Skeletal muscle tissue (tissue), 4 donors: ENCODE measurements around the gene TCHHL1. TPM values are rescaled to one million over a fixed set of nuclear protein-coding genes. Genes with fewer than 3 reads are reported as not detected.

Experiments
- H3K27ac ChIP-seq: one replicate; pipeline ENCODE4 v1.7.0; 2013; ENCODE audit warnings: mild to moderate bottlenecking, low read depth, low read length, inconsistent platforms
- H3K27me3 ChIP-seq, 3 donors: one replicate each; pipeline ENCODE4 v1.7.0; 2013; ENCODE audit warnings: low read length in 3 of 3; ENCODE audit not compliant: control insufficient read depth in 3 of 3, insufficient read depth in 3 of 3
- H3K36me3 ChIP-seq, 3 donors: one replicate each; pipeline ENCODE4 v1.7.0; 2013; ENCODE audit warnings: low read length in 3 of 3; ENCODE audit not compliant: control insufficient read depth in 3 of 3, insufficient read depth in 3 of 3
- H3K4me1 ChIP-seq, 3 donors: one replicate each; pipeline ENCODE4 v1.7.0; 2013; ENCODE audit warnings: low read length in 3 of 3, mild to moderate bottlenecking in 3 of 3; ENCODE audit not compliant: control insufficient read depth in 3 of 3, insufficient read depth in 3 of 3
- H3K4me3 ChIP-seq, 3 donors: one replicate each; pipeline ENCODE4 v1.7.0; 2013; ENCODE audit warnings: low read length in 3 of 3
- H3K9ac ChIP-seq, 3 donors: one replicate each; pipeline ENCODE4 v1.7.0; 2013; ENCODE audit warnings: low read length in 3 of 3, mild to moderate bottlenecking in 3 of 3, moderate library complexity in 2 of 3, low read depth in 1 of 3
- H3K9me3 ChIP-seq, 3 donors: one replicate each; pipeline ENCODE4 v1.7.0; 2013; ENCODE audit warnings: low read length in 3 of 3; ENCODE audit not compliant: control insufficient read depth in 3 of 3
- total RNA-seq: library from RNA; depleted of rRNA; stranded (reverse); fragments of >200 nt; gene quantifications from one replicate; pipeline ENCODE4 v1.2.3, GENCODE V29; 2014
- donor health status: Osteomylitis.

TCHHL1 gene
- total RNA-seq, 1 donor from 2014 or later: not detected

GRCh38 chr1:152044386-152044785 lies 44.5 kb downstream of the TCHHL1 start:
- H3K27ac ChIP-seq: no peak overlapping the region

GRCh38 chr1:152043870-152044269 lies 45.0 kb downstream of the TCHHL1 start:
- Histone ChIP-seq H3K9ac (no peak overlapping the region), H3K4me1 (peaks cover 13 to 15% (median 13%) of the 10 kb centered on the region in 3 donors), H3K27me3 (peaks cover 0 to 14% (median 3%) of the 10 kb centered on the region in 3 donors), H3K27ac (no peak overlapping the region), H3K4me3 (no peak overlapping the region), H3K36me3 (no peaks in the 10 kb centered on the region), H3K9me3 (no peaks in the 10 kb centered on the region)

More at GRCh38 chr1:152044386-152044785, 44.5 kb downstream of the TCHHL1 start:
- Histone ChIP-seq H3K9ac (no peak overlapping the region), H3K27me3 (peaks cover 0 to 14% (median 3%) of the 10 kb centered on the region in 3 donors), H3K36me3 (no peaks in the 10 kb centered on the region), H3K4me3 (no peak overlapping the region), H3K4me1 (peaks cover 13 to 15% (median 13%) of the 10 kb centered on the region in 3 donors), H3K9me3 (no peaks in the 10 kb centered on the region)

- H3K4me1 ChIP-seq: no peaks in the 10 kb centered on the region
- peaks cover 1 to 14% (median 3%) of the 10 kb centered on the region in 3 donors for H3K27me3 ChIP-seq
- H3K9ac ChIP-seq: no peak overlapping the region
- H3K27ac ChIP-seq: no peak overlapping the region
- no peaks in the 10 kb centered on the region for H3K9me3 ChIP-seq
- no peak overlapping the region for H3K4me3 ChIP-seq
- no peaks in the 10 kb centered on the region for H3K36me3 ChIP-seq
These were observed 46.8 kb downstream of the TCHHL1 start for GRCh38 chr1:152042030-152042429.

GRCh38 chr1:152039886-152040285 lies 49.0 kb downstream of the TCHHL1 start:
- no peaks in the 10 kb centered on the region for H3K36me3 ChIP-seq
- H3K4me1 ChIP-seq: peaks cover 3 to 16% (median 7%) of the 10 kb centered on the region in 3 donors
- H3K27ac ChIP-seq: no peak overlapping the region
- H3K4me3 ChIP-seq: no peak overlapping the region
- peaks cover 3 to 14% (median 10%) of the 10 kb centered on the region in 3 donors for H3K27me3 ChIP-seq
- H3K9ac ChIP-seq: no peak overlapping the region
- H3K9me3 ChIP-seq: no peaks in the 10 kb centered on the region

- Histone ChIP-seq H3K9me3 (no peaks in the 10 kb centered on the region), H3K27ac (no peak overlapping the region), H3K4me1 (peaks cover 6 to 21% (median 10%) of the 10 kb centered on the region in 3 donors), H3K36me3 (no peaks in the 10 kb centered on the region), H3K4me3 (no peak overlapping the region), H3K9ac (no peak overlapping the region), H3K27me3 (peaks cover 3 to 14% (median 10%) of the 10 kb centered on the region in 3 donors)
These were observed 49.4 kb downstream of the TCHHL1 start for GRCh38 chr1:152039461-152039860.

- Histone ChIP-seq H3K27ac (no peak overlapping the region), H3K27me3 (peaks cover 3 to 14% (median 10%) of the 10 kb centered on the region in 3 donors), H3K4me3 (no peak overlapping the region), H3K4me1 (peaks cover 10 to 24% (median 11%) of the 10 kb centered on the region in 3 donors), H3K36me3 (no peaks in the 10 kb centered on the region), H3K9me3 (no peaks in the 10 kb centered on the region), H3K9ac (no peak overlapping the region)
These were observed 50.0 kb downstream of the TCHHL1 start for GRCh38 chr1:152038871-152039270.

DNA sequence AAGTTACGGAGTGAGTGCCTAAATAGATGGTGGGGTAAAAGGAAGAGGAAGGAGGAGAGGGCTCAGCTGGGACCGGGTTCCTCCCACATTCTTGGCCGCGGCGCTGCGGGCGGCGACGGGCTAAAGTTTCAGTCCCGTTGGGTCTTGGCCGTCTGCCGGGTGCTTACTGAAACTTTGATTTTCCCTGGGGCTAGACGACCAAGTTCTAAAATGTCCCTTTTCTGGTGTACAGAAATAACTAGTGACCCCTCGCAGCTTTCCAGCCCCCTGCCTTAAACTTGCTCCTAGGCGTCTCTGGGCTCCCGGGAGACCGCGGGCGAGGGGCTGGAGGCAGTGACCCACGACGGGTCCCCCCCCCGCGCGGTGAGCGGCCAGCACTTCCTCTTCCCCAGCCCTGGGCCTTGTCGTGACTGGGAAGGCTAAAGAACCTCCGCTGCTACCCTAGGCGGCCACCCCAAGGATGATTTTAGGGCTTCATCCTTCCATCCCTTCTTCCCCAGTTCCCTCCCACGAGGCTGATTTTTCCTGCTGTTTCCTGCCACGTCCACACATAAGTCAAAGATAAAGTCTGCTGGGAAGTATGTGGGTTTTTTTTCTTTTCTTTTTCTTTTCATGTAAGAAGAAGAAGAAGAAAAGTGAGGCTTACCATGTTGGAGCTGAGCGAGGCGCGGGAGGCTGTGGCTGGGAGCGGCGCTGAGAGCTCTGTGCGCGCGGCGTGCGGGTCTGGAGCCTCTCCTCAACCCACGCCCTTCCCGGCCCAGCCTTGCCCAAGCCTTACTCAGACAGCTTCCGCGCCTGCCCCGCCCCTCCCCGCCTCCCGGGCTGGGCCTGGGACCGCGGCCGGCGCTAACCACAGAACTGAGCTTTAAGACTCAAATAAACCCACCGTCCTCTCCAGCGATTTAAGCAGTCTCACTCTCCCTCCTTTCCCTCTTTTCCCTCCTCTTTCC lies 52.3 kb downstream of the TCHHL1 start, which contains the start of gene S100A11:
TSS of gene S100A11 (minus strand) at position 738 of the 950 bp plus-strand sequence. CDS start at position 649, 89 bp downstream.
- Histone ChIP-seq H3K27me3 (peaks cover 0 to 10% (median 6%) of the 10 kb centered on the region in 3 donors), H3K9ac (peak within 1 kb of the TSS; percentile 79 to 90 (median 88)), H3K36me3 (peaks cover 2 to 13% (median 10%) of the 10 kb centered on the region in 3 donors), H3K27ac (peak within 1 kb of the TSS; percentile 91), H3K4me1 (peaks cover 10 to 24% (median 11%) of the 10 kb centered on the region in 3 donors), H3K9me3 (no peaks in the 10 kb centered on the region), H3K4me3 (peak within 1 kb of the TSS; percentile 75 to 82 (median 79))

DNA sequence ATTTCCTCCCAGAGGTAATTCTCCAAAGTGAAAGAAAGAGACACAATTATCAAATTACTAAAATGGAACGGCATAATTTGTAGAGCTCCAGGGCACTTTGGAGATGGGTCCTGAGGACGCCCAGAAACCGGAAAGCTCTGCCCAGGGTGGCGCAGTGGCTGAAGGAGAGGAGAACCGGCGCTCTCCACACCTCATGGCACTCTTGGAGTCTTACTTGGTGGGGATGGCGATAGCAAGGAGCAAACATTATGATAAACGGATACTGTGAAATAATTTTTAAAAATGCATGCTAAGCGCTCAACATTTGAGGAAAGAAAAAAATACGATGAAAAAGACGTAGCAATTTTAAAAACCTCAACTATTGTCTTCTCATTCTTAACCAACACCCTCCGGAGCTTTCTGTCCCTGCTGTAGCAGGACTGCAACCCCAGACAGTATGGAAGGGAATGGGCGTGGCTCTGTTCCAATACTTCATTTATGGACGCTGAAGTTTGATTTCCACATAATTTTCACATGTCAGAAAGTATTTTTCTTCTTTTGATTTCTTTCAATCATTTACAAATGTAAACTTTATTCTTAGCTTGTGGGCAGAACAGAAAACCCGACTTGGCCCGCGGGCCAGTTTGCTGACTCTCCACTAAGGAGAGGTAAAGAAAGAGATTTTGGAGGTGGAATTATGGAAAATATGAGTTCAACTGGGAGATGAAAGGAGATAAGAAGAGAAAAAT lies 53.2 kb downstream of the TCHHL1 start:
- Histone ChIP-seq H3K9ac (peak overlapping the region; percentile 79 to 90 (median 88)), H3K4me3 (peak overlapping the region; percentile 75 to 82 (median 79)), H3K27me3 (peaks cover 0 to 10% (median 0%) of the 10 kb centered on the region in 3 donors), H3K9me3 (no peaks in the 10 kb centered on the region), H3K36me3 (peaks cover 2 to 16% (median 10%) of the 10 kb centered on the region in 3 donors), H3K4me1 (peaks cover 10 to 24% (median 11%) of the 10 kb centered on the region in 3 donors), H3K27ac (peak overlapping the region; percentile 91)

DNA sequence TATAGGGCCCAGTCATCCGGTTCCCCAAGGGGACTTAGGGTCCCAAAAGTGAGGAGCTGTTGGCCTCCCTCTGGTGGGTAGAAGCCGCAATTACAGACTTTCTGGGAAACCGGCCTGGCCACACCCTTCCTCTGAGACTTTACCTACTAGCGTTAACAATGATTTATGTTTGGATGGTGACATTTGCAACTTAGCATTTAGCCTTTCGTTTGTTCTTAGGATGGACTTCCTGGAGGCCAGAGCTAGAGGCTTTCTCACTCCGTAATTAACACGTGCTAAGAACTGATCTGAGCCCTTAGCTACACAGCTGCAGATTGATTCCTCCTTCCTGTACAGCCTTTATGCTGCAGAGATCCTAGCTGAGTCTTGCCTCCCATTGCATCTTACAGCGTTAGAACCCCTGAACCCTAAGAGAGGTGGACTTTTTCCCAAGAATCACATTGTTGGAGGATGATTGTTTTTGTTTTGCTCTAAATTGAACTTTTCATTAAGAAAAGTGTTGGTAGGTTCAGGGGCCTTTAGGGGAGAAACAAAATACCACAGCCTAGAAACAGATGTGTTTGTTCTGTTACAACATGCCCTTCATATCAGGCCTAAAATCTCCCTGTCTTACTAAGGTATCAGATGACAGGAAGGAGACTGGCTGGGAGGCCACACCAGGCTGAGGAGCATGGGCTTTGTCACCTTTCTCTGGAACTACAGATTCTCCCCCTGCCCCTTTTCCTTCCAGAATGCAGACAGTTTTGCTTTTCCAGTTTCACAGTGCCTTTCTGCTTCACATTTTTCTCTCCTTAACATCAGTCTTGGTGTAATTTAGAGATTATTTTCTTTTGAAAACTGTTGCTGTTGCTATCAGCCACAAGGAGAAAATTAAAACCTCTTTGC lies 54.0 kb downstream of the TCHHL1 start:
- Histone ChIP-seq H3K36me3 (peaks cover 2 to 16% (median 11%) of the 10 kb centered on the region in 3 donors), H3K4me3 (peak overlapping the region; percentile 75 to 82 (median 79)), H3K27me3 (peaks cover 0 to 10% (median 0%) of the 10 kb centered on the region in 3 donors), H3K4me1 (peaks cover 10 to 24% (median 11%) of the 10 kb centered on the region in 3 donors), H3K27ac (peak overlapping the region; percentile 91), H3K9me3 (no peaks in the 10 kb centered on the region), H3K9ac (peak overlapping the region in 2 of 3 donors; percentile 53 to 58)
